Stomach (tissue), 9 donors: ENCODE data around the gene SSBP3. TPM values are rescaled to one million over a fixed set of nuclear protein-coding genes. Genes with fewer than 3 reads are reported as not detected.

ENCODE experiments used
- DNase-seq, 2 donors: peaks; one replicate each; pipeline versions ENCODE4 v3.0.0 to v3.0.0-alpha.2; 2013 to 2019
- H3K27ac ChIP-seq, 5 donors: fragments of 200-600 bp in 4 of 5; sonication (generic) in 4 of 5; one replicate each; pipeline ENCODE4 v1.5.1; 2013 to 2019; ENCODE audit warnings: mild to moderate bottlenecking in 1 of 5, moderate library complexity in 1 of 5
- H3K27me3 ChIP-seq, 3 donors: fragments of 200-600 bp; sonication (generic); one replicate each; pipeline ENCODE4 v1.5.1; 2017 to 2019; ENCODE audit warnings: mixed run types in 1 of 3
- H3K36me3 ChIP-seq, 4 donors: fragments of 200-600 bp; sonication (generic); 1 replicate in 3 of 4; 2 replicates in 1 of 4; pipeline ENCODE4 v1.5.1; 2016 to 2019
- H3K4me1 ChIP-seq, 4 donors: fragments of 200-600 bp; sonication (generic); one replicate each; pipeline ENCODE4 v1.5.1; 2016 to 2019
- H3K4me3 ChIP-seq, 4 donors: fragments of 200-600 bp; sonication (generic) in 3 of 4; one replicate each; pipeline ENCODE4 v1.5.1; 2016 to 2019; ENCODE audit warnings: mild to moderate bottlenecking in 1 of 4
- H3K9me3 ChIP-seq, 4 donors: fragments of 200-600 bp; sonication (generic); one replicate each; pipeline ENCODE4 v1.5.1; 2016 to 2019
- EP300 ChIP-seq: sonication (generic); formaldehyde crosslinking; IDR thresholded peaks from one replicate; pipeline ENCODE4 v1.6.1; 2017; ENCODE audit warnings: antibody characterized with exemption
- POLR2A ChIP-seq, 4 donors: fragments of 450-650 bp; IDR thresholded peaks; one replicate each; pipeline ENCODE4 v1.6.1; 2016; ENCODE audit warnings: antibody characterized with exemption in 4 of 4, control low read depth in 2 of 4, mild to moderate bottlenecking in 1 of 4, moderate library complexity in 1 of 4
- POLR2AphosphoS5 ChIP-seq, 3 donors: sonication (generic); formaldehyde crosslinking; IDR thresholded peaks; one replicate each; pipeline ENCODE4 v1.6.1; 2016; ENCODE audit warnings: antibody characterized with exemption in 3 of 3
- WGBS, 5 donors: extraction: QIAGEN DNeasy Blood & Tissue Kit in 3 of 5; methylation state at CpG; one replicate each; pipeline versions ENCODE4 v1.1.5 to v1.1.7; 2013 to 2018; 5-methylcytosine and 5-hydroxymethylcytosine counted together
- intact Hi-C: fragments of 100-400 bp; cut with DNase I; formaldehyde crosslinking; loops from one replicate; pipeline ENCODE4 v1.15.1; 2023; ENCODE audit warnings: low total_unique reads
- polyA plus RNA-seq, 3 donors: library from polyadenylated mRNA; stranded (reverse); fragments of 200-250 nt; gene quantifications; one replicate each; pipeline ENCODE4 v1.2.3, GENCODE V29; 2013
- total RNA-seq, 5 donors: library from RNA; depleted of rRNA; stranded (reverse); fragments of >200 nt; gene quantifications; one replicate each; pipeline versions ENCODE4 v1.1.0 to v1.2.3, GENCODE V29; 2014 to 2016
- TF ChIP-seq, protein P1 (sequence below), 7 experiments: fragments of 450-650 bp in 4 of 7; fragments of 200-600 bp in 3 of 7; sonication (generic) in 3 of 7; IDR thresholded peaks; one replicate each; pipeline ENCODE4 v1.5.1; 2016 to 2019; ENCODE audit warnings: antibody characterized with exemption in 7 of 7, control low read depth in 2 of 7, mild to moderate bottlenecking in 1 of 7
- donor health status: healthy with polysubstance abuse.
- donor health status: Bipolar disorder and iron deficiency.
- donor health status: healthy.

Gene SSBP3
- total and polyA plus RNA-seq, 8 donors: 4.3 to 100 (median 38.1) TPM

DNA sequence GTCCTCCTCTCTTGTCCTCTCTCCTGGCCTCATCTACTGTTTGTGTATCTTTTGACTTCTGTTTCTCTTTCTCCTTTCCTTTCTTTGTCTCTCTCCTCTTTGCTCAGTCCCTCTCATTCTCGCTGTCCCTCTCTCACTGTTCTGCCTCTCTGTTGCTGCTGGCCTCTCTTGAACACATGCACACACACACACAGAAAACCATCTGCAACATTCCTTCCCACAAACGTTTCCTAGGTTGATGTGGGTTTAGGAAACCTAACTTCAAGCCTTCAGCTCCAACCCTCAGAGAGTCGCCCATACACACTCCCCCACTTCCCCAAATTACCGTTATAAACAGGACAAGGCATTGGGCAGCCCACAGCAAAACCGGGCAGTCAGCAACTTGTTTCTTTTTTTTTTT lies 10.9 kb upstream of the SSBP3 start:
- Histone ChIP-seq H3K27ac (no peak overlapping the region), H3K4me1 (peaks cover 0 to 11% (median 0%) of the 10 kb centered on the region in 4 donors), H3K4me3 (no peak overlapping the region), H3K27me3 (no peaks in the 10 kb centered on the region), H3K9me3 (no peaks in the 10 kb centered on the region), H3K36me3 (no peaks in the 10 kb centered on the region)
- 26 to 56% (median 47%) methylated on average over 5 of the region's 5 CpGs for WGBS, 5 donors
- intact Hi-C loops: no loop called here
- no peak for DNase-seq
- TF ChIP-seq POLR2AphosphoS5 (IDR thresholded peaks at IDR 0.05) (no peak), POLR2A (IDR thresholded peaks at IDR 0.05) (no peak), EP300 (no peak)
- TF ChIP-seq, protein P1, sequence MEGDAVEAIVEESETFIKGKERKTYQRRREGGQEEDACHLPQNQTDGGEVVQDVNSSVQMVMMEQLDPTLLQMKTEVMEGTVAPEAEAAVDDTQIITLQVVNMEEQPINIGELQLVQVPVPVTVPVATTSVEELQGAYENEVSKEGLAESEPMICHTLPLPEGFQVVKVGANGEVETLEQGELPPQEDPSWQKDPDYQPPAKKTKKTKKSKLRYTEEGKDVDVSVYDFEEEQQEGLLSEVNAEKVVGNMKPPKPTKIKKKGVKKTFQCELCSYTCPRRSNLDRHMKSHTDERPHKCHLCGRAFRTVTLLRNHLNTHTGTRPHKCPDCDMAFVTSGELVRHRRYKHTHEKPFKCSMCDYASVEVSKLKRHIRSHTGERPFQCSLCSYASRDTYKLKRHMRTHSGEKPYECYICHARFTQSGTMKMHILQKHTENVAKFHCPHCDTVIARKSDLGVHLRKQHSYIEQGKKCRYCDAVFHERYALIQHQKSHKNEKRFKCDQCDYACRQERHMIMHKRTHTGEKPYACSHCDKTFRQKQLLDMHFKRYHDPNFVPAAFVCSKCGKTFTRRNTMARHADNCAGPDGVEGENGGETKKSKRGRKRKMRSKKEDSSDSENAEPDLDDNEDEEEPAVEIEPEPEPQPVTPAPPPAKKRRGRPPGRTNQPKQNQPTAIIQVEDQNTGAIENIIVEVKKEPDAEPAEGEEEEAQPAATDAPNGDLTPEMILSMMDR (IDR thresholded peaks at IDR 0.05): no peak

DNA sequence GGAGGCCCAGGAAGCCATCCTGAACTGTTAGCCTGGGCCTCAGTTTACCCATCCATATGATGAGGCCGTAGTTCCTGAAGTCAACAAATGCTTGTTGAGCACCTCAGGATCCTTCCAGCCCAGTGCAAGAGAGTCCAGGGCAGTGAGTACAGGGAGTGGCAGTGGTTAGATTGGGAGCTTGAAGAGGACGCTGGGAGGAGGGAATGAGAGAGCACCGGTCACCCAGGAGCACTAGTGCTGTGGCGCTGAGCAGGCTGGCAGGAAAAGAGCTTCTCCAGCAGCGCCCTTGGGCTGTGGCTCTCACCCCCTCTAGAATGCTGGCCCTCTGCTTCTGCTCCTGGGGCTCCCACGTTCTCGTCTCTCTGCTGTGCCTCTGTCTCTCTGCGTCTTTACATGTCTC lies 10.2 kb upstream of the SSBP3 start:
- TF ChIP-seq, protein P1 (IDR thresholded peaks at IDR 0.05): no peak
- TF ChIP-seq POLR2A (IDR thresholded peaks at IDR 0.05) (no peak), EP300 (no peak), POLR2AphosphoS5 (IDR thresholded peaks at IDR 0.05) (no peak)
- 59 to 75% (median 70%) methylated on average over 8 of the region's 8 CpGs for WGBS, 5 donors
- Histone ChIP-seq H3K9me3 (no peaks in the 10 kb centered on the region), H3K27me3 (no peaks in the 10 kb centered on the region), H3K4me3 (no peak overlapping the region), H3K27ac (no peak overlapping the region), H3K4me1 (peaks cover 0 to 11% (median 0%) of the 10 kb centered on the region in 4 donors), H3K36me3 (no peaks in the 10 kb centered on the region)
- no peak for DNase-seq
- intact Hi-C loops: no loop called here

DNA sequence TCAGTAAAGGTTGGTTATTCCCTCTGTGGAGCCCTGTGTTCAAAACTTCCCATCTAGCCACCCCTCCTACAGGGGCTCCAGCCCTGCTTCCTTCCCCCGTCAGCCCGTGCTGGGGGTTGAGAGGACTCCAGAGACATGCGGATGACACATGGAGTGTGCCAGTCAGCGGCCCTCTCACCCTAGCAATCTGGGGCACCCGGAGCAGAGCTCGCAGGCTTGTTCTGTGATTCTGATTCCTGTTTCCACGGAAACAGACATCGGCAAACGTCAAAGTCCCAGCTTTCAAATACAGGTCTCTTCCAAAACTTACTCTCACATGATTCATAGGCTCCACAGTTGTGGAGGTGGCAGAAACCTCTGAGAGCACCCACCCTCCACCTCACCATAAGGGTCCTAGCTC lies 9.8 kb upstream of the SSBP3 start:
- no peak overlapping the region for H3K4me3 ChIP-seq
- WGBS, 5 donors: 77 to 83% (median 81%) methylated on average over 9 of the region's 9 CpGs
- DNase-seq: no peak
- no peaks in the 10 kb centered on the region for H3K36me3 ChIP-seq
- H3K4me1 ChIP-seq: peaks cover 0 to 11% (median 0%) of the 10 kb centered on the region in 4 donors
- intact Hi-C loops: no loop called here
- no peaks in the 10 kb centered on the region for H3K9me3 ChIP-seq
- H3K27me3 ChIP-seq: no peaks in the 10 kb centered on the region
- no peak overlapping the region for H3K27ac ChIP-seq
- TF ChIP-seq, protein P1 (IDR thresholded peaks at IDR 0.05): no peak
- TF ChIP-seq EP300: no peak
- no peak for TF ChIP-seq POLR2A (IDR thresholded peaks at IDR 0.05)
- TF ChIP-seq POLR2AphosphoS5 (IDR thresholded peaks at IDR 0.05): no peak

- TF ChIP-seq, protein P1 (IDR thresholded peaks at IDR 0.05): no peak
- TF ChIP-seq POLR2A (IDR thresholded peaks at IDR 0.05) (no peak), EP300 (no peak), POLR2AphosphoS5 (IDR thresholded peaks at IDR 0.05) (no peak)
- H3K36me3 ChIP-seq: no peaks in the 10 kb centered on the region
- H3K4me3 ChIP-seq: no peak overlapping the region
- no peak for DNase-seq
- intact Hi-C loops: no loop called here
- H3K4me1 ChIP-seq: peaks cover 0 to 11% (median 0%) of the 10 kb centered on the region in 4 donors
- 92 to 98% (median 96%) methylated on average over 3 of the region's 3 CpGs for WGBS, 5 donors
- no peak overlapping the region for H3K27ac ChIP-seq
- no peaks in the 10 kb centered on the region for H3K9me3 ChIP-seq
- no peaks in the 10 kb centered on the region for H3K27me3 ChIP-seq
Measured at GRCh38 chr1:54415533-54415932, 9.3 kb upstream of the SSBP3 start.
